Spleen (tissue), 7 donors: Measurements from ENCODE around the gene UNC5CL.

Experiments
- POLR2A ChIP-seq, 3 donors: fragments of 450-650 bp; IDR thresholded peaks; one replicate each; pipeline ENCODE4 v1.5.1; 2017; ENCODE audit warnings: antibody characterized with exemption in 3 of 3, mild to moderate bottlenecking in 1 of 3
- TF ChIP-seq, protein P1 (sequence below), 11 experiments: fragments of 200-600 bp in 7 of 11; fragments of 450-650 bp in 4 of 11; sonication (generic) in 4 of 11; IDR thresholded peaks in 8 of 11; conservative IDR thresholded peaks in 3 of 11; 1 replicate in 7 of 11; 2 replicates in 4 of 11; pipeline versions ENCODE4 v1.4.0 to v1.8.0; 2016 to 2021; ENCODE audit warnings: antibody characterized with exemption in 11 of 11, inconsistent platforms in 4 of 11, mild to moderate bottlenecking in 1 of 11
- donor health status: DM: no; HTN: no; CAD: no; lungs with moderate emphysema.
- donor health status: DM: no; HTN: no; CAD: no.
- donor health status: DM: no; HTN: no; CAD: no.

- TF ChIP-seq, protein P1, sequence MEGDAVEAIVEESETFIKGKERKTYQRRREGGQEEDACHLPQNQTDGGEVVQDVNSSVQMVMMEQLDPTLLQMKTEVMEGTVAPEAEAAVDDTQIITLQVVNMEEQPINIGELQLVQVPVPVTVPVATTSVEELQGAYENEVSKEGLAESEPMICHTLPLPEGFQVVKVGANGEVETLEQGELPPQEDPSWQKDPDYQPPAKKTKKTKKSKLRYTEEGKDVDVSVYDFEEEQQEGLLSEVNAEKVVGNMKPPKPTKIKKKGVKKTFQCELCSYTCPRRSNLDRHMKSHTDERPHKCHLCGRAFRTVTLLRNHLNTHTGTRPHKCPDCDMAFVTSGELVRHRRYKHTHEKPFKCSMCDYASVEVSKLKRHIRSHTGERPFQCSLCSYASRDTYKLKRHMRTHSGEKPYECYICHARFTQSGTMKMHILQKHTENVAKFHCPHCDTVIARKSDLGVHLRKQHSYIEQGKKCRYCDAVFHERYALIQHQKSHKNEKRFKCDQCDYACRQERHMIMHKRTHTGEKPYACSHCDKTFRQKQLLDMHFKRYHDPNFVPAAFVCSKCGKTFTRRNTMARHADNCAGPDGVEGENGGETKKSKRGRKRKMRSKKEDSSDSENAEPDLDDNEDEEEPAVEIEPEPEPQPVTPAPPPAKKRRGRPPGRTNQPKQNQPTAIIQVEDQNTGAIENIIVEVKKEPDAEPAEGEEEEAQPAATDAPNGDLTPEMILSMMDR (IDR thresholded peaks at IDR 0.05 in 8 of 11, conservative IDR thresholded peaks at IDR 0.05 in 3 of 11) = no peak
- no peak for TF ChIP-seq POLR2A (IDR thresholded peaks at IDR 0.05)
These were observed 50.4 kb downstream of the UNC5CL start for GRCh38 chr6:40988634-40989033.
